Stimulated activated CD4-positive, alpha-beta T cell treated with anti-CD3 and anti-CD28 coated beads, Interleukin-4, amount 100 ng/mL, for 4 hours (primary cell): ENCODE measurements around the gene DNAJC27.

Experiments used
- DNase-seq, 2 experiments: peaks; one replicate each; pipeline ENCODE4 v3.0.0-alpha.2; 2020

DNAJC27 gene

DNA sequence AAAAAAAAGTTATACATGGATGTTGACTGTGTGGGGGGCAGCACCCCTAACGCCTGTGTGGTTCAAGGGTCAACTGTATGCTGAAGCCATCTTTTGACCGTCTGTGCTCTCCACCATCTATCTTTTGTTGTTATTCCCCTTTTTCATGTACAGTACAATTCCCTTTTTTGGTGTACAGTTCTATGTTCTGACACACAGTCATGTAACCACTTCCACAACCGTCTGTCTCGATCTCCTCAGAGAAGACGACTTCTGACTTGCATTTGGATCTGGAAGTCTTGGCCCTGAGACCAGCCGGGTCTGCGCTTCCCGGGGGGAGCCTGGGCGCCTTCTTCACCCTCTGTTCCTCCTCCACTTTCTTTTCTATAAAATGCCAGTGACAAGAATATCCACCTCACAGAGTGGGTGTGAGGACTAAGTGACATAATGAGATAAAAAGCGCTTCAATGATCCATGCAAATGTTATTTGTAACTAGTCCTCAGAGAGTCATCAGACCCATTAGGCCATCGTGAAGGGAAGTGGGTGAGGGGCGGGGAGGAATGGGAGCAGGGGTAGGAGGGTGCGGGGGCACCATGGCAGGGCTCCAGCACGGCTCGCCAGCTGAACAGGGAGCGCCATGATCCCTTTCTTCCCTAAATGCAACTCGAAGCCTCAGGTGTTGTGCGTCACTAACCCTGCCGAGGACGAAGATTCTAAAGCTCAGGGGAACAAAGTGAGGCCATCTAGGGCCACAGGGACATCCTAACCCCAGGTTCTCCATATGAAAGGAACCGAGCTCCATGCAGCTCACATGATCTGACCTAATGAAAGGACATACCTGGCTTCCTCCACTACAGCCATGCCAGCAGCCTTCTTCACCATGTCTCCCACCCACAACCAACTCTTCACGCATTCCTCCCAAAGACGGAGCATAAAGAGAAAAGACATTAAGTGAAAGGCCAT, 68.3 kb downstream of the DNAJC27 start:
- DNase-seq: no peak

DNA sequence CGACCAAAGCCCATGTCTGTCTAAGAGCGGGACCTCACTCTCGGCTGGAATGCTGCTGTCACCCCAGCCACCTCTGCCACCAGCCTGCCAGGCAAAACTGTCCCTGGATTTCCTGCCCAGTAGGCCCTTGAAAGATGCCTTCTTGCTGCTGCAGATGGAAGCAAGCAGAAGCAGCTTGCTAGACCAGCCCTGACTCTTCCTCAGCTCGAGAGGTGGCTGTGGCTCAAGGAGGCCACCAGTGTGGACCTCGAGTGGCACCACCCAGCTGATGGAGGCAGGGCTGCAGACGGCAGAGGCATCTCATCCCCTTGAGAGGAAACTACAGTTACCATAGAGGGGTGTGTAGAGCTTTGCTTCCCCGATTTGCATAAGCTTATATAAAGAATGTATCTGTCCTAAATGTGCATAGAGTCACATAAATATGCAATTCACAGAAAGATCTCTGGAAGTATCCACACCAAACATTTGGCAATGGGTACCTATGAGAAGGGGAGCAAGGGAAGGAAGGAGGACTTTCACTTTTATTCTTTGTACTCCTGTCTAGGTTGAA, 72.3 kb downstream of the DNAJC27 start:
- DNase-seq: no peak

DNA sequence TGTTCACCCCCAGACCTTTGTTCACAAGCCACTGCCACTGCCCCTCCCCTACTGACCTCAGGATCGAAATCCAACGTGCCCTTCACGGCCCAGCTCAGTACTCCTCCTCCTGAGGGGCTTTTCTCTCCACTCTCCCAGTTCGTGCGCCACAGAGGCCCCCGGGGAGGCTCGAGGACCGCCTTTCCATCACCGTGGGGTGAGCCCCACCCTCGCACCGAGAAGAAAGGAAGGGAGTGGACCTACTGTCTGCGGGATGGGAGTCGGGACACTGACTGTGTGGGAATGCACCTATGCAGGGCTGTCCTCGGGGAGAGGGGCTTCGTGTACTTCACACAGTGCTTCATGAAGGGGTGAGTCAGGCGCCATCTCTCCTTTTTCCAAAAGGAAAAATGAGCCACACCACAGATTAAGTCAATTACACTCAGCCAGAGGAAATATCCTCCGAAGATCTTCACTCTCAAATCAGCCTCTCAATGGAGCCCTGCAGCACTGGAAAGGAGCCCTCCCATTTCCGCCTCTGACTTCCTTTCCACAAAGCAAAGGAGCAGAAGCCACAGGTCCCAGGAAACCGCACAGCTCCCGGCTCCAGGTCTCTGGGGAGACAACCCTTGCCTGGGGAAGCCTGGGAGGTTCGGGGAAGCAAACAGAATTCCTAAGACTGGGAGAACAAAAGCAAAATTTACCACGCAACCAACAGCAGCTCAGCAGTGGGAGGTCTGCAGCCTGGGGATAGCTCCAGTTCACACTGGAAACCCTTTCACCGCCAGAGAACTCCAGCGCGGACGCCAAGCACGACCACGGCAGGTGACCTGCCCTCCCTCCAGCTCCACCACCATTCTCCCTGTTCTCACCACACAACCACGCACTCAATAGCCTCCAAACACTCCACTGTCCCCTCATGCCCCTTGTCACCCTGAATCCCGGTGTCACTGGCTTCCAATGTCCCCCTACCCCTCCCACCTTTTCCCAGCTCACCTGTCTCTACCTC, 73.3 kb downstream of the DNAJC27 start:
- DNase-seq: no peak

DNA sequence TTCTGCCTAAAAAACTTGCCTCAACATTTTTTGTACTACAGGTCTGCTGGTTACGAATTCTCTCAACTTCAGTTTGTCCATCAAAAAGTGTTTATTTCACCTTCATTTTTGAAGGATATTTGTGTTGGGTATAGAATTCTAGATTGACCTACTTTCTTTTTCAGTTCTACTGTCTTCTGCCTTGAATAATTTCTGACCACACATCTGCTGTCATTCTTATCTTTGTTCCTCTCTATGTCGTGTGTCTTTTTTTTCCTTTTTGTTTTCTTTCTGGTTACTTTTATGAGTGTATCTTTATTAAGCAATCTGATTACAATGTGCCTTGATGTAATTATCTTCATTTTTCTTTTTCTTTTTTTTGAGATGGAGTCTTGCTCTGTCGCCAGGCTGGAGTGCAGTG, 77.0 kb downstream of the DNAJC27 start:
- DNase-seq: no peak

DNA sequence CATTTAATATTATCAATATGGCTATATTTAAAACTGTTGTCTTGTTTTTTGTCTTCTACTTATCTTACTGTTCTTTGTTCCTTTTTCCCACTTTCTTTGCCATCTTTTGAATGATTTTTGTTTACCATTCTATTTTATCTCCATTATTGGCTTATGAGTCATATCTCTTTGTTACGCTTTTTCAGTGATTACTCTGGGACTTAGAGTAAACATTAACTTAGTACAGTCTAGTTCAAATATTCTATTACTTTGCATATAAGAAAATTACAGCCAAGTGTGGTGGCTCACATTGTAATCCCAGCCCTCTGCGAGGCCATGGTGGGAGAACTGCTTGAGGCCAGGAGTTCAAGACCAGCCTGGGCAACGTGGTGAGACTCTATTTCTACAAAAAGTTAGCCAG, 77.8 kb downstream of the DNAJC27 start:
- DNase-seq: no peak
